Measurements from ENCODE around the gene SYDE1. TPM values are rescaled to one million over a fixed set of nuclear protein-coding genes. Genes with fewer than 3 reads are reported as not detected.

SYDE1 gene
- total and polyA plus RNA-seq, 7 donors: 1.2 to 39.9 (median 29.6) TPM

GRCh38 chr19:15161028-15161984, 54.1 kb downstream of the SYDE1 start:
- TF ChIP-seq EP300 (IDR thresholded peaks at IDR 0.05) (no peak), POLR2A (IDR thresholded peaks at IDR 0.05) (no peak)
- WGBS, 2 donors: 89 to 94% methylated on average over 42 of the region's 42 CpGs
- Histone ChIP-seq H3K36me3 (no peaks in the 10 kb centered on the region), H3K4me1 (peaks cover 0 to 3% (median 0%) of the 10 kb centered on the region in 4 donors), H3K27me3 (no peaks in the 10 kb centered on the region), H3K27ac (no peak overlapping the region), H3K9me3 (peaks cover 9 to 17% (median 12%) of the 10 kb centered on the region in 4 donors), H3K4me3 (no peak overlapping the region)
- intact Hi-C loops (cut with DNase I): no loop called here
- DNase-seq: no peak

Small RNA genes within 50 kb of the gene (small RNA-seq; reads per million reads assigned to genes)
- 0 reads per million in 3 donors for gene RNU6-782P

Other genes starting within 250 kb of the SYDE1 start
- gene OR7A17, start 221.3 kb upstream of the SYDE1 start, total RNA-seq: not detected
- not detected for gene OR7A17, start 221.3 kb upstream of the SYDE1 start, polyA plus RNA-seq
- gene OR7C2, start 165.9 kb upstream of the SYDE1 start, total RNA-seq: not detected
- not detected for gene OR7C2, start 165.9 kb upstream of the SYDE1 start, polyA plus RNA-seq
- gene SLC1A6, start 127.5 kb upstream of the SYDE1 start, total RNA-seq: not detected
- gene SLC1A6, start 127.5 kb upstream of the SYDE1 start, polyA plus RNA-seq: under 1 TPM in 1 of 3 donors, not detected in 2; 0.06 TPM
- gene CASP14, start 57.9 kb upstream of the SYDE1 start, total RNA-seq: not detected
- not detected for gene CASP14, start 57.9 kb upstream of the SYDE1 start, polyA plus RNA-seq
- gene OR1I1, start 25.2 kb upstream of the SYDE1 start, total RNA-seq: not detected
- not detected for gene OR1I1, start 25.2 kb upstream of the SYDE1 start, polyA plus RNA-seq
- gene NOTCH3, start 93.6 kb downstream of the SYDE1 start, total RNA-seq: 10 to 100 TPM in 1 of 4 donors, 1 to 10 TPM in 3; 2.8 to 15.0 (median 5.1) TPM
- gene NOTCH3, start 93.6 kb downstream of the SYDE1 start, polyA plus RNA-seq: 1 to 10 TPM in 1 of 3 donors, under 1 TPM in 2; under 0.01 to 9.1 (median 0.46) TPM
- gene EPHX3, start 125.0 kb downstream of the SYDE1 start, total RNA-seq: not detected
- gene EPHX3, start 125.0 kb downstream of the SYDE1 start, polyA plus RNA-seq: under 1 TPM in 2 of 3 donors, not detected in 1; 0.46 to 0.73 TPM
- gene BRD4, start 225.1 kb downstream of the SYDE1 start, total RNA-seq: 10 to 100 TPM; 15.0 to 43.8 (median 21.4) TPM
- gene BRD4, start 225.1 kb downstream of the SYDE1 start, polyA plus RNA-seq: 10 to 100 TPM in 2 of 3 donors, 1 to 10 TPM in 1; 9.0 to 42.1 (median 13.6) TPM

Data from sigmoid colon (tissue), 7 donors.